ENCODE data around the gene PI16.

The PI16 gene

GRCh38 chr6:36924778-36925374 is 29.7 kb upstream of the PI16 start:
- TF ChIP-seq EP300 (IDR thresholded peaks at IDR 0.05; ENCODE audit: borderline replicate concordance) (no peak), ZBTB7A (IDR thresholded peaks at IDR 0.05; ENCODE audit: low read depth) (no peak), NFIC (IDR thresholded peaks at IDR 0.05) (no peak), RAD21 (IDR thresholded peaks at IDR 0.05; ENCODE audit: low read depth) (no peak), CEBPB (IDR thresholded peaks at IDR 0.05) (no peak), EGR1 (IDR thresholded peaks at IDR 0.05) (no peak), USF1 (IDR thresholded peaks at IDR 0.05) (no peak), TCF12 (IDR thresholded peaks at IDR 0.05; ENCODE audit: low read depth) (no peak), REST (IDR thresholded peaks at IDR 0.05; ENCODE audit: low read depth) (no peak), FOXM1 (IDR thresholded peaks at IDR 0.05; ENCODE audit: borderline replicate concordance, low read depth) (no peak), YY1 (IDR thresholded peaks at IDR 0.05; ENCODE audit: low read depth) (no peak), MAX (IDR thresholded peaks at IDR 0.05) (no peak), TEAD4 (IDR thresholded peaks at IDR 0.05) (no peak), TAF1 (IDR thresholded peaks at IDR 0.05; ENCODE audit: low read depth) (no peak), CREB1 (IDR thresholded peaks at IDR 0.05; ENCODE audit: low read depth) (no peak)

- TF ChIP-seq REST (IDR thresholded peaks at IDR 0.05; ENCODE audit: low read depth) (no peak), CEBPB (IDR thresholded peaks at IDR 0.05) (no peak), FOXM1 (IDR thresholded peaks at IDR 0.05; ENCODE audit: borderline replicate concordance, low read depth) (no peak), ZBTB7A (IDR thresholded peaks at IDR 0.05; ENCODE audit: low read depth) (no peak), TAF1 (IDR thresholded peaks at IDR 0.05; ENCODE audit: low read depth) (no peak), TCF12 (IDR thresholded peaks at IDR 0.05; ENCODE audit: low read depth) (no peak), CREB1 (IDR thresholded peaks at IDR 0.05; ENCODE audit: low read depth) (no peak), EGR1 (IDR thresholded peaks at IDR 0.05) (no peak), RAD21 (IDR thresholded peaks at IDR 0.05; ENCODE audit: low read depth) (no peak), EP300 (IDR thresholded peaks at IDR 0.05; ENCODE audit: borderline replicate concordance) (no peak), YY1 (IDR thresholded peaks at IDR 0.05; ENCODE audit: low read depth) (no peak), MAX (IDR thresholded peaks at IDR 0.05) (no peak), TEAD4 (IDR thresholded peaks at IDR 0.05) (no peak), NFIC (IDR thresholded peaks at IDR 0.05) (no peak), USF1 (IDR thresholded peaks at IDR 0.05) (no peak)
Observed at GRCh38 chr6:36925809-36926208, 28.7 kb upstream of the PI16 start.

GRCh38 chr6:36926708-36927513 is 27.6 kb upstream of the PI16 start:
- TF ChIP-seq TAF1 (IDR thresholded peaks at IDR 0.05; ENCODE audit: low read depth): no peak
- no peak for TF ChIP-seq REST (IDR thresholded peaks at IDR 0.05; ENCODE audit: low read depth)
- TF ChIP-seq CEBPB (IDR thresholded peaks at IDR 0.05): no peak
- TF ChIP-seq EGR1 (IDR thresholded peaks at IDR 0.05): no peak
- TF ChIP-seq NFIC (IDR thresholded peaks at IDR 0.05): no peak
- TF ChIP-seq CREB1 (IDR thresholded peaks at IDR 0.05; ENCODE audit: low read depth): no peak
- TF ChIP-seq ZBTB7A (IDR thresholded peaks at IDR 0.05; ENCODE audit: low read depth): no peak
- no peak for TF ChIP-seq USF1 (IDR thresholded peaks at IDR 0.05)
